Heart left ventricle (tissue), 13 donors: Measurements from ENCODE around the gene SERPINB6.
"Not testable (repeated sequence)": the region's sequence is repeated elsewhere in the genome, so short reads cannot be mapped to it uniquely, and the experiment has no call there.

Experiments
- POLR2A ChIP-seq, 2 donors: fragments of 450-650 bp; IDR thresholded peaks; one replicate each; pipeline ENCODE4 v1.6.1; 2017; ENCODE audit warnings: antibody characterized with exemption in 2 of 2, mild to moderate bottlenecking in 2 of 2, moderate library complexity in 2 of 2
- TF ChIP-seq, protein P1 (sequence below), 12 donors: fragments of 200-600 bp; sonication (generic) in 4 of 12; IDR thresholded peaks; one replicate each; pipeline versions ENCODE4 v1.5.0 to v1.8.0; 2018 to 2022; ENCODE audit warnings: antibody characterized with exemption in 12 of 12, mild to moderate bottlenecking in 5 of 12
- donor health status: ischemic (EF 13 %, LVEDD 7.1; RV severe dilation, severe dysfunction).
- donor health status: DM: no; HTN: yes; CAD: no.
- donor health status: DM: no; HTN: no; CAD: no.
- donor health status: ischemic (EF 25% LVEDD 6.9; RV normal size, moderate dysfunction).
- donor health status: ischemic (EF 25% LVEDD 5.7; RV mildly dilated, moderate dysfunction).
- donor health status: ischemic (EF 35%, LVEDD 5.7; RV mildly dilated, moderate dysfunction).
- donor health status: nonischemic (EF 11% LVEDD 7.7; RV severe dilation, severe dysfunction).
- donor health status: DM: yes; HTN: yes; CAD: no.
- donor health status: PGD.
- donor health status: ischemic (EF 29% LVEDD 5.4; RV normal size, mild dysfunction).
- donor health status: nonischemic (EF 23%, LVEDD 6.1; RV moderate dilation, normal function).

DNA sequence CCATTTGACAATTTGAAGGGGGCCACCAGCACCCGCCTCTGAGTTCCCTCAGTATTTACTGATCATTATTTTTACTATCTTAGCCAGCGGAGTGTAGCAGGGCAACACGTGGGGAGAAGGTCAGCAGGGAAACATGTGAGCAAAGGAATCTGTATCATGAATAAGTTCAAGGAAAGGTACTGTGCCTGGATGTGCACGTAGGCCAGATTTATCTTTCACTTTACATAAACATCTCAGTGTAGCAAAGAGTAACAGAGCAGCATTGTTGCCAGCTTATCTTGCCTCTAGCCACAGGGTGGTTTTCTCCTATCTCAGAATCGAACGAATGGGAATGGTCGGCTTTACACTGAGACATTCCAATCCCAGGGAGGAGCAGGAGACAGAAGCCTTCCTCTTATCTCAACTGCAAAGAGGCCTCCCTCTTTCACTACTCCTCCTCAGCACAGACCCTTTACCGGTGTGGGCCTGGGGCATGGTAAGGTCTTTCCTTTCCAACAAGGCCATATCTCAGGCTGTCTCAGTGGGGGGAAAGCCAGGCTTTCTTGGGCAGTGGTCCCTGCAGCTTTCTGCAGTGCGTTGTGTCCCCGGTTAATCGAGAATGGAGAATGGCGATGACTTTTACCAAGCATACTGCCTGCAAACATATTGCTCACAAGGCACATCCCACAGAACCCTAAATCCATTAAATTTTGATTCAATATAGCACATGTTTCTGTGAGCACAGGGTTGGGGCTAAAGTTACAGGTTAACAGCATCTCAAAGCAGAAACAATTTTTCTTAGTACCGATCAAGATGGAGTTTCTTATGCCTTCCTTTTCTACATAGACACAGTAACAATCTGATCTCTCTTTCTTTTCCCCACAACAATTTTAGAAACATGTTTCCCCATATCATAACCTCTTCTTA is 45.3 kb downstream of the SERPINB6 start:
- TF ChIP-seq, protein P1, sequence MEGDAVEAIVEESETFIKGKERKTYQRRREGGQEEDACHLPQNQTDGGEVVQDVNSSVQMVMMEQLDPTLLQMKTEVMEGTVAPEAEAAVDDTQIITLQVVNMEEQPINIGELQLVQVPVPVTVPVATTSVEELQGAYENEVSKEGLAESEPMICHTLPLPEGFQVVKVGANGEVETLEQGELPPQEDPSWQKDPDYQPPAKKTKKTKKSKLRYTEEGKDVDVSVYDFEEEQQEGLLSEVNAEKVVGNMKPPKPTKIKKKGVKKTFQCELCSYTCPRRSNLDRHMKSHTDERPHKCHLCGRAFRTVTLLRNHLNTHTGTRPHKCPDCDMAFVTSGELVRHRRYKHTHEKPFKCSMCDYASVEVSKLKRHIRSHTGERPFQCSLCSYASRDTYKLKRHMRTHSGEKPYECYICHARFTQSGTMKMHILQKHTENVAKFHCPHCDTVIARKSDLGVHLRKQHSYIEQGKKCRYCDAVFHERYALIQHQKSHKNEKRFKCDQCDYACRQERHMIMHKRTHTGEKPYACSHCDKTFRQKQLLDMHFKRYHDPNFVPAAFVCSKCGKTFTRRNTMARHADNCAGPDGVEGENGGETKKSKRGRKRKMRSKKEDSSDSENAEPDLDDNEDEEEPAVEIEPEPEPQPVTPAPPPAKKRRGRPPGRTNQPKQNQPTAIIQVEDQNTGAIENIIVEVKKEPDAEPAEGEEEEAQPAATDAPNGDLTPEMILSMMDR (IDR thresholded peaks at IDR 0.05) = not testable (repeated sequence)
- TF ChIP-seq POLR2A (IDR thresholded peaks at IDR 0.05) = not testable (repeated sequence)
